Measurements from ENCODE around the gene ABCB11. TPM values are rescaled to one million over a fixed set of nuclear protein-coding genes. Genes with fewer than 3 reads are reported as not detected.

ABCB11 gene
- total RNA-seq, 1 donor from 2014 or later, result not detected

DNA sequence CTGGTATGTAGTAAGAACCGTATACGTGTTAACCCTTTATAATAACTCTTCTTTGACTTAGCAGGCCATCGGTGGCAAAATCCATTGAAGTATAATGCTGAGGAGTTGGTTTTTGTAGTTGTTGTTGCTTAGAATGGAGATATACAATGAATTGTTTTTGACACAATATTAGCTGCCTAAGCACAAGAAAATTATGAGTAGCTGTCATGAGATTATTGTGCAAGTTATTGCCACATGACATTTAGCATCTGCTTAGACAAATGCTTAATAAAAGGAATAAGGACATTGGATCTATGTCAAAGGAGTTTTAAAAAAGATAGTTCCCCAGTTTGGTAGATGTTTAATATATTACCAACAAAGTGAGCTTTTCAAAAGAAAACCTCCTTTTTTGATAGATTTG is 59.9 kb downstream of the ABCB11 start:
- peaks cover 2% of the 10 kb centered on the region for H3K27me3 Mint-ChIP-seq (ENCODE audit: insufficient read depth)
- H3K4me1 Mint-ChIP-seq (ENCODE audit: low read depth), result peaks cover 4% of the 10 kb centered on the region
- no peaks in the 10 kb centered on the region for H3K9me3 Mint-ChIP-seq
- DNase-seq (ENCODE audit: low spot score), result no peak
- peaks cover 1% of the 10 kb centered on the region for H3K36me3 Mint-ChIP-seq (ENCODE audit: low read depth)
- intact Hi-C loops (cut with micrococcal nuclease), result no loop called here
- H3K27ac Mint-ChIP-seq, result no peak overlapping the region
- H3K4me3 Mint-ChIP-seq, result no peak overlapping the region

DNA sequence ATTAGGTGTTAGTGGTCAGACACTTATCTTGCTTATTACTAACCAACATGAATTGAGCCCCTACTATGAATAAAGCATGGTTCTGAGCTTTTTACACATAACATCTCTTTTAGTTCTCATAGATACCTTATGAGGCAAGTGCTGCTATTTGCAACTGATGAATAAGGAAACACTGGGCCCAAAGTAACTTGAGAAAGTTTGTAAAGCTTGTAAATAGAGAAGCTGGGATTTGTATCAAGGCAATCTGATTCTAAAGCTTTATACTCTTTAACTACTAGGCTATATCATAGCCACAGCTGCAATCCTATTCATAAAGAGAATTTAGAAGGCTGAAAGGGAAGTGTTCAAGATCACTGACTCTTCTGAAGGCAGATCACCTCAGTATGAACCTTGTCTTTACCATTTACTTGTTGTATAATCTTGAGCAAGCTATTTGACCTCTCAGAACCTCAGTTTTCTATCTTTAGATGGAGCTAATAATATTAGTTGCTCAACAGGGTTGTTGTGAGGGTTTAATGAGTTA is 60.4 kb downstream of the ABCB11 start:
- Mint-ChIP-seq H3K9me3 (no peaks in the 10 kb centered on the region), H3K36me3 (ENCODE audit: low read depth) (peaks cover 2% of the 10 kb centered on the region), H3K27ac (no peak overlapping the region), H3K4me3 (no peak overlapping the region), H3K4me1 (ENCODE audit: low read depth) (no peaks in the 10 kb centered on the region), H3K27me3 (ENCODE audit: insufficient read depth) (peaks cover 5% of the 10 kb centered on the region)
- DNase-seq (ENCODE audit: low spot score), result no peak
- intact Hi-C loops (cut with micrococcal nuclease), result no loop called here

GRCh38 chr2:168969865-168970264 is 61.3 kb downstream of the ABCB11 start:
- Mint-ChIP-seq H3K4me1 (ENCODE audit: low read depth) (peaks cover 4% of the 10 kb centered on the region), H3K36me3 (ENCODE audit: low read depth) (peaks cover 2% of the 10 kb centered on the region), H3K4me3 (no peak overlapping the region), H3K27me3 (ENCODE audit: insufficient read depth) (peaks cover 8% of the 10 kb centered on the region), H3K27ac (no peak overlapping the region), H3K9me3 (no peaks in the 10 kb centered on the region)
- no peak for DNase-seq (ENCODE audit: low spot score)
- intact Hi-C loops (cut with micrococcal nuclease), result no loop called here

GRCh38 chr2:168968342-168968741 is 62.8 kb downstream of the ABCB11 start:
- H3K4me1 Mint-ChIP-seq (ENCODE audit: low read depth), result peaks cover 12% of the 10 kb centered on the region
- intact Hi-C loops (cut with micrococcal nuclease), result no loop called here
- peaks cover 8% of the 10 kb centered on the region for H3K27me3 Mint-ChIP-seq (ENCODE audit: insufficient read depth)
- no peak overlapping the region for H3K27ac Mint-ChIP-seq
- H3K36me3 Mint-ChIP-seq (ENCODE audit: low read depth), result peaks cover 2% of the 10 kb centered on the region
- H3K9me3 Mint-ChIP-seq, result no peaks in the 10 kb centered on the region
- DNase-seq (ENCODE audit: low spot score), result no peak
- no peak overlapping the region for H3K4me3 Mint-ChIP-seq

DNA sequence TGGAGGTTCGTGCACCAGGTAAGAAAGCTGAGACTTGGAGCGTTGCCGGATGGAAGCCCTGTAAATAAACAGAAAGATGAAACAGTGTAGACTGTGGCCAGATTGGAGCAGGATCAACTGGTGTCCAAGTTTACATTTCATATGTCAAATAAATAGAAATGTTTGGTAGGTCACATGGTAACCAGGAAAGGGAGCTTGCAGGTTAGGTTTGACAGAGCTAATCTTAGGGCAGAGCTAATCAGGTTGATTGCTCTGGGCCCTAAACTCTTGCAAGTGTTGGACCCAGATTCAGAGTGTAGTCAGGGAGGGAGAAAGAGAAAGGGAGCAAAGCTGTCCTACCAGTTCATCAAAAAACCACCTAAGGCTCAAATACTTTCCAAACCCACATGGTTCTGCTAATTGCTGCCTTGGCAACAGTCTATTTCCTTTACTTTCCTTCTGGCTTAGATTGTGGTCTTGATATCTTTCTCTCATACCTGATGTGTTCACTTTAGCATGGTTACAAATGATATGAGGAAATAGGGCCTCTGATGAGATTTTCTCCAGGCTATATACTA is 66.8 kb downstream of the ABCB11 start:
- DNase-seq (ENCODE audit: low spot score), result no peak
- intact Hi-C loops (cut with micrococcal nuclease), result no loop called here
- Mint-ChIP-seq H3K27ac (no peak overlapping the region), H3K27me3 (ENCODE audit: insufficient read depth) (peaks cover 8% of the 10 kb centered on the region), H3K4me1 (ENCODE audit: low read depth) (peaks cover 16% of the 10 kb centered on the region), H3K36me3 (ENCODE audit: low read depth) (peaks cover 2% of the 10 kb centered on the region), H3K4me3 (no peak overlapping the region), H3K9me3 (no peaks in the 10 kb centered on the region)

DNA sequence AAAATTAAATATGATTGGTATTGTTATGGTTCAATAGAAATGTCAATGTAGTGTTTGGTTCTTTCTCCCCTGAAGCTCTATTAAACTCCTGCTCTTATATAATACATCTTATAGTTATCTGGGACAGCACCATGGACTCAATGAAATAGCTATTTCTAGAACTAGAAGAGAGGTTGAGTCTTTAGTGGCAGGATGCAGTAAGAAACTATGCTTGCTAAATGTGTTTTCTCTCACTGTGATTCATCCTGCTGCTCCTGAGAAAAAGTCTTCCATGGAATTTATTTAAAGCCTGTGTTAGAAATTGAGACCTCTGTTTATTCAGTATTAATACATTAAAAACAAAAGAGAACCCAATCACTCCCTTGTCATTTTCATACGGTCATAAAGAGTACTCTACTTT is 68.5 kb downstream of the ABCB11 start:
- peaks cover 7% of the 10 kb centered on the region for H3K27me3 Mint-ChIP-seq (ENCODE audit: insufficient read depth)
- peaks cover 16% of the 10 kb centered on the region for H3K4me1 Mint-ChIP-seq (ENCODE audit: low read depth)
- no peak for DNase-seq (ENCODE audit: low spot score)
- H3K27ac Mint-ChIP-seq, result no peak overlapping the region
- H3K9me3 Mint-ChIP-seq, result no peaks in the 10 kb centered on the region
- intact Hi-C loops (cut with micrococcal nuclease), result no loop called here
- no peak overlapping the region for H3K4me3 Mint-ChIP-seq
- H3K36me3 Mint-ChIP-seq (ENCODE audit: low read depth), result peaks cover 2% of the 10 kb centered on the region

DNA sequence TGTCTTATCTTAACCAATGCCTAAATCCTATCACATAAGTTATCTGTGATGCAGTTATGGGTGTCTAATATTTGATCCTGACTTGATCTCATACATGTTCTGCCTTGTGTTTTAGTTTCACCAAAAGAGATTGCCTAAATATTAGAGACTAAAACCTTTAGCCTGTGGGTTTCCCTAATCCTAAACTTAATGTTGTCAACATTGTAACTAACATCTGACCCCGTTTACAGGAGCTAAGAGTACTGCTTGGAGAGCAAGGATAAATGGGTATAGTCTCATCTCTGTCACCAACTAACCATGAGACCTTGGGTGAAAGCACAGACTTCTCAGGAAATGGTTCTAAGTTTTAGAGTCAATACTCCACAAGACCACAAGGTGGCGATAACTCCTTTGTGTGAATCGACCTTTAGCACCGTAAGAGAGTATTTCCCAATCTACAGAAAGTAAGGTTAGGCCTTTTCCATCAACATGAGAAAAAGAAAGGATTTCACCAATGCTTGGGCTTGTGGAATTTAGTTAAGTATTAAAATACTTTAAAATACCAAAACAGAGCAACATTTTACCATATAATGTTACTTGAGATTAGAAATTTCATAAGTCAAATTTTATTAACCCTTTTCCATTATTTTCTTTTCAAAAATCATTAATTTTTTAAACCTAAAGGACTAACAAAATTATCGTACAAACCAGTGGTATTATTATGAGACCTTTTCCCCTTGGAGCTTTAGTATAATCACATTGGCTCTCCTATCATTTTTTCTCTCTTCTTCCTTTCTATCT is 69.5 kb downstream of the ABCB11 start:
- peaks cover 8% of the 10 kb centered on the region for H3K27me3 Mint-ChIP-seq (ENCODE audit: insufficient read depth)
- intact Hi-C loops (cut with micrococcal nuclease), result loop anchor here (1.0 kb wide), 4 partner anchors 111 to 180 kb away; no protein-coding TSS in a partner anchor
- no peak overlapping the region for H3K4me3 Mint-ChIP-seq
- peaks cover 16% of the 10 kb centered on the region for H3K4me1 Mint-ChIP-seq (ENCODE audit: low read depth)
- peak; percentile 30 for DNase-seq (ENCODE audit: low spot score)
- H3K36me3 Mint-ChIP-seq (ENCODE audit: low read depth), result peaks cover 2% of the 10 kb centered on the region
- no peaks in the 10 kb centered on the region for H3K9me3 Mint-ChIP-seq
- no peak overlapping the region for H3K27ac Mint-ChIP-seq

DNA sequence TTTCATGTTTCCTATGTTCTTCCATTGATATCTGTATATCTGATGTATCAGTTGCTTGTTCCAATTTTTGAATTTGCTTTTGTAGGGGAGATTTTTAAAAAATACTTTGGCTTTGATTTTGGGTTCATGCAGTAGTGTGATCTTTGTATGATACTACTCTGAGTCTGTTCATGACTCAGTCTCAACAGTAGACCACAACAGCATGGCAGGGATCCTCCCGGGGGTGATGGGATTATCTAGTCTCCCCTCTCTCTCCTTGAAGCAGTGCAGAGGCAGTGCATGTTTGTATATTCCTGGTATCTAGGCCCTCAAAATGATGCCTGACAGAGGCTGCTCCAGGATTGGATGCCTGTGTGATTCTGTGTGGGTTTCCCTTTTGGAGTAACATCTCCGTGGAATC is 74.7 kb downstream of the ABCB11 start:
- intact Hi-C loops (cut with micrococcal nuclease), result no loop called here
- H3K36me3 Mint-ChIP-seq (ENCODE audit: low read depth), result no peaks in the 10 kb centered on the region
- DNase-seq (ENCODE audit: low spot score), result no peak
- peaks cover 13% of the 10 kb centered on the region for H3K9me3 Mint-ChIP-seq
- H3K4me1 Mint-ChIP-seq (ENCODE audit: low read depth), result peaks cover 1% of the 10 kb centered on the region
- peaks cover 29% of the 10 kb centered on the region for H3K27me3 Mint-ChIP-seq (ENCODE audit: insufficient read depth)
- H3K27ac Mint-ChIP-seq, result no peak overlapping the region
- no peak overlapping the region for H3K4me3 Mint-ChIP-seq

GRCh38 chr2:168955321-168955720 is 75.8 kb downstream of the ABCB11 start:
- H3K36me3 Mint-ChIP-seq (ENCODE audit: low read depth), result no peaks in the 10 kb centered on the region

DNA sequence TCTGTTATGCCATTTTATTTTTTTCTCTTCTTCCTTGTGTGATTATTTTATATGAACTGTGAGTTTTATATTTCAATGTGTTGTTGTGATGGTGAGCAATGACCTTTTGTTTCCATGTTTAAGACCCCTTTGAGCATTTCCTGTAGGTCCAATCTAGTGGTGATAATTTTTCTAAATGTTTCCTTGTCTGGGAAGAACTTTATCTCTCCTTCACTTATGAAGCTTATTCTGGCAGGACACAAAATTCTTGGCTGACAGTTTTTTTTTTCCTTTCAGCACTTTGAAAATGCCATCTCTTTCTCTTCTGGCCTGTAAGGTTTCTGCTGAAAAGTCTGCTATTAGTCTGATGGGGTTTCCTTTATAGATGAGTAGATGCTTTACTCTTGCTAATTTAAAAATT is 76.9 kb downstream of the ABCB11 start:
- H3K9me3 Mint-ChIP-seq, result peaks cover 13% of the 10 kb centered on the region
- peaks cover 38% of the 10 kb centered on the region for H3K27me3 Mint-ChIP-seq (ENCODE audit: insufficient read depth)
- H3K27ac Mint-ChIP-seq, result no peak overlapping the region
- no peak overlapping the region for H3K4me3 Mint-ChIP-seq
- H3K36me3 Mint-ChIP-seq (ENCODE audit: low read depth), result no peaks in the 10 kb centered on the region
- intact Hi-C loops (cut with micrococcal nuclease), result no loop called here
- H3K4me1 Mint-ChIP-seq (ENCODE audit: low read depth), result no peaks in the 10 kb centered on the region
- DNase-seq (ENCODE audit: low spot score), result no peak

More at GRCh38 chr2:168955321-168955720, 75.8 kb downstream of the ABCB11 start:
- H3K9me3 Mint-ChIP-seq, result peaks cover 13% of the 10 kb centered on the region
- no peak overlapping the region for H3K27ac Mint-ChIP-seq
- peaks cover 36% of the 10 kb centered on the region for H3K27me3 Mint-ChIP-seq (ENCODE audit: insufficient read depth)
- H3K4me3 Mint-ChIP-seq, result no peak overlapping the region
- H3K4me1 Mint-ChIP-seq (ENCODE audit: low read depth), result no peaks in the 10 kb centered on the region
- DNase-seq (ENCODE audit: low spot score), result no peak
- intact Hi-C loops (cut with micrococcal nuclease), result no loop called here

GRCh38 chr2:168952424-168952823 is 78.7 kb downstream of the ABCB11 start:
- Mint-ChIP-seq H3K27me3 (ENCODE audit: insufficient read depth) (peaks cover 37% of the 10 kb centered on the region), H3K9me3 (peaks cover 13% of the 10 kb centered on the region), H3K36me3 (ENCODE audit: low read depth) (no peaks in the 10 kb centered on the region), H3K4me3 (no peak overlapping the region), H3K27ac (no peak overlapping the region), H3K4me1 (ENCODE audit: low read depth) (no peaks in the 10 kb centered on the region)
- intact Hi-C loops (cut with micrococcal nuclease), result no loop called here
- DNase-seq (ENCODE audit: low spot score), result no peak

GRCh38 chr2:168951871-168952270 is 79.3 kb downstream of the ABCB11 start:
- no peak overlapping the region for H3K27ac Mint-ChIP-seq
- H3K4me1 Mint-ChIP-seq (ENCODE audit: low read depth), result no peaks in the 10 kb centered on the region
- no peak overlapping the region for H3K4me3 Mint-ChIP-seq
- no peaks in the 10 kb centered on the region for H3K36me3 Mint-ChIP-seq (ENCODE audit: low read depth)
- intact Hi-C loops (cut with micrococcal nuclease), result no loop called here
- peaks cover 13% of the 10 kb centered on the region for H3K9me3 Mint-ChIP-seq
- H3K27me3 Mint-ChIP-seq (ENCODE audit: insufficient read depth), result peaks cover 42% of the 10 kb centered on the region
- DNase-seq (ENCODE audit: low spot score), result no peak

DNA sequence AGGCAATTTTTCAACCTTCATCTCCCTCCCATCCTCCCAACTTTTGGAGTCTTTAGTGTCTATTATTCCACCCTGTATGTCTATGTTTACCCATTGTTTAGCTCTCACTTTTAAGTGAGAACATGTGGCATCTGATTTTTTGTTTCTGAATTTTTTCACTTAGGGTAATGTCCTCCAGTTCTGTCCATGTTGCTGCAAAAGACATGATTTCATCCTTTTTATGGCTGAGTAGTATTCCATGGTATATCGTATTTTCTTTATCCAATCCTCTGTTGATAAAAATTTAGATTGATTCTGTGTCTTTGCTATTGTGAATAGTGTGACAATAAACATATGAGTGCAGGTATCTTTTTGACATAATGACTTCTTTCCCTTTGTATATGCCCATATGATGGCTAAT is 81.8 kb downstream of the ABCB11 start:
- Mint-ChIP-seq H3K27ac (no peak overlapping the region), H3K27me3 (ENCODE audit: insufficient read depth) (peaks cover 46% of the 10 kb centered on the region), H3K4me3 (no peak overlapping the region), H3K4me1 (ENCODE audit: low read depth) (no peaks in the 10 kb centered on the region), H3K9me3 (peaks cover 13% of the 10 kb centered on the region), H3K36me3 (ENCODE audit: low read depth) (no peaks in the 10 kb centered on the region)
- intact Hi-C loops (cut with micrococcal nuclease), result no loop called here
- no peak for DNase-seq (ENCODE audit: low spot score)

Data from activated T-helper 1 cell treated with anti-CD3 and anti-CD28 coated beads, Interleukin-12 subunit alpha, Interleukin-12 subunit beta, Interleukin-2, Interleukin-4 antibody, amounts not matched to agents 30 ng/mL and 10 ng/mL and 1 ng/mL, durations not matched to agents 14 hours and 24 hours and 36 hours (primary cell).